Colon (tissue), 2 donors: ENCODE results near the gene IGSF8.

ENCODE experiments used
- FAIRE-seq: peaks from 2 replicates; lab custom pipeline; 2012; peaks lifted over from hg19 to GRCh38; lab: Jason Lieb, UNC
- donor health status: control.
- donor health status: control.

IGSF8 gene

GRCh38 chr1:160103658-160104408 lies 5.4 kb upstream of the IGSF8 start:
- no peak for FAIRE-seq

GRCh38 chr1:160101717-160102522 lies 3.5 kb upstream of the IGSF8 start:
- FAIRE-seq: no peak

- no peak for FAIRE-seq
Measured at GRCh38 chr1:160101037-160101716, 2.8 kb upstream of the IGSF8 start.

- FAIRE-seq: no peak
Measured at GRCh38 chr1:160099716-160100375, 1.4 kb upstream of the IGSF8 start.

- FAIRE-seq: no peak
Measured at GRCh38 chr1:160098852-160099561, 588 bp upstream of the IGSF8 start.

- no peak for FAIRE-seq
Measured at GRCh38 chr1:160097151-160097910, 1.1 kb downstream of the IGSF8 start.

- FAIRE-seq: no peak
Measured at GRCh38 chr1:160096274-160097116, 1.9 kb downstream of the IGSF8 start.

- FAIRE-seq: no peak
Measured at GRCh38 chr1:160095382-160096105, 2.9 kb downstream of the IGSF8 start.

GRCh38 chr1:160094806-160095205 lies 3.6 kb downstream of the IGSF8 start:
- FAIRE-seq: no peak

GRCh38 chr1:160094291-160094625 lies 4.2 kb downstream of the IGSF8 start:
- no peak for FAIRE-seq

GRCh38 chr1:160093624-160094290 lies 4.7 kb downstream of the IGSF8 start:
- no peak for FAIRE-seq

GRCh38 chr1:160093069-160093395 lies 5.4 kb downstream of the IGSF8 start:
- no peak for FAIRE-seq

- no peak for FAIRE-seq
Measured at GRCh38 chr1:160092366-160093068, 5.9 kb downstream of the IGSF8 start.

GRCh38 chr1:160091666-160092223 lies 6.7 kb downstream of the IGSF8 start:
- no peak for FAIRE-seq

- FAIRE-seq: no peak
Measured at GRCh38 chr1:160090760-160091159, 7.7 kb downstream of the IGSF8 start.

- FAIRE-seq: no peak
Measured at GRCh38 chr1:160089883-160090282, 8.5 kb downstream of the IGSF8 start.

GRCh38 chr1:160087118-160087662 lies 11.2 kb downstream of the IGSF8 start:
- no peak for FAIRE-seq

GRCh38 chr1:160086456-160086892 lies 11.9 kb downstream of the IGSF8 start:
- FAIRE-seq: no peak
